ENCODE data around the gene MAP1LC3B.

The MAP1LC3B gene

DNA sequence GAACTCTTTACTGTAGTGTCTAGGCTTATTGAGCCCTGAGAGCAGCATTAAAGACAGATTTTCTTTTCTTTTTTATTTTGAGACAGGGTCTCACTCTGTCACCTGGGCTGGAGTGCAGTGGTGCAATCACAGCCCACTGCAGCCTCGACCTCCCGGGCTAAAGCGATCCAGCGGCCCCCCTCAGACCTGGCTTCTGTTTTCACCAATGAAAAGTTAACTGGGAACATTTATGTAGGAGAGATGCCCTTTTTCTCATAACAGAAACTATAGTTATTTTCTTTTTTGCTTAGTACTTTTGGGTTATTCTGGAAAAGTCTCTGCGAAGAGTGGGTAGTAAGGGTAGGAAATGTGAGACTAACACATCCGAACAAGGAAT, 1.5 kb downstream of the MAP1LC3B start:
- TF ChIP-seq GATA1 (IDR thresholded peaks at IDR 0.05; ENCODE audit: low read depth, low read length) (no peak), POLR2A (IDR thresholded peaks at IDR 0.05; ENCODE audit: low read length) (no peak)
- DNase-seq: no peak

DNA sequence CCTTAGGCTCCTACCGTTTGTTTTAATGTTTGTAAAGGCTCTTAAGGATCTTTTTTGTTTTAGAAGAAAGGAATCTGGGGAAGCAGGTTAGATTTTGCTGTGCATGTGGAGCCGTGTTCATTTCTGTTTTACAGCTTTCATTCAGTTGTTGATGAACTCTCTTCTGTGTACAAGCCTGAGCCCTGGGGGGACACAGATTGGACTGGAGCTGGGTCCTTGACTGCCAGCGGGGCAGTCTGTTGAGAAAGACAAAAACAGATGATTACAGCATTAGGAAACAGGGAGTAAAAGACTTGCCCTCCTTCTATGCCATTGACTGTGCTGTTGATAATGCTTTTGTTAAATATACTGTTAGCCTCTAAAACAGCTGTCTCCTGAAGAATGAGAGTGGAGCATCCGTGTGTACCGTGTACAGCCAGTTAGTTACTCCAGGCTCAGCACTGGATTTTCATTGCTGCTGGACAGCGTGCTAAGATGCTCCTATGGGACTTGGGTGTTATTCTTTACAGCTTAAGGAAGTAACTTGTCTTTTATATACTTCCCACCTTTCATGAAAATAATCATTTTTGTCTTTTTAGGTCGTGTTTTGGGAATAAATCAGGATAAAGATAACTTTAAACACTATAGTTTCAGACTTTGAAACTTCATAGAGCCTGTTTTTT, 3.2 kb downstream of the MAP1LC3B start:
- TF ChIP-seq POLR2A (IDR thresholded peaks at IDR 0.05; ENCODE audit: low read length) (no peak), GATA1 (IDR thresholded peaks at IDR 0.05; ENCODE audit: low read depth, low read length) (no peak)
- no peak for DNase-seq

- TF ChIP-seq GATA1 (IDR thresholded peaks at IDR 0.05; ENCODE audit: low read depth, low read length) (no peak), POLR2A (IDR thresholded peaks at IDR 0.05; ENCODE audit: low read length) (peak; percentile 12)
- DNase-seq: peak in 1 of 2 experiments; percentile 44
Measured at GRCh38 chr16:87404764-87405625, 12.9 kb downstream of the MAP1LC3B start.

DNA sequence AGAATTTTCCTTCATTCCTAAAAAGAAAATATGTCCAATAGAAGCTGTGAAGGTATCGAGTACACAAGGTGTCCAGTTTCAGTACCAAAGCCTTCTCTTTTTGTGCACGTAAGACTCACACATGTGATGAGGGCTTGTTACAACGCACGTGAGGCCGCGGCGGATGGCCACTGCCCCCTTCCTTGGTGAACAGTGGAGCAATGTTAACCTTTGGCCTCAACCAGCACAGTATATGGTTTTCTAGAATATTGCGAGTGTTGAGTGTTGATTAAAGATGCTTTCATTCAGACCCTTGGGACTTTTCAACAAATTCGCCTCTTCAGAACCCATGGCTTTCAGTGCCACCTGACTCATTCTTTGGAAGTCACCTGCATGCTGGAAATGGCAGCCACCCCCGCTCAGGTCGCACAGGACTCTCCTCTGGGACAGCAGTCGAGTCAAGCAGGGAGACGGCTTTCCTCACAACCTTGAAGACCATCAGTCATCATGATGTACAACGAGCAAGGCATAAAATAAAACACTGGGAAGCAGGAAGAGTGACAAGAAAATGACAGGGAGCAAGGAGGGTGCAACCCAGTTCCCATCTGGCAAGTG, 14.5 kb downstream of the MAP1LC3B start:
- TF ChIP-seq POLR2A (IDR thresholded peaks at IDR 0.05; ENCODE audit: low read length): no peak
- no peak for TF ChIP-seq GATA1 (IDR thresholded peaks at IDR 0.05; ENCODE audit: low read depth, low read length)

DNA sequence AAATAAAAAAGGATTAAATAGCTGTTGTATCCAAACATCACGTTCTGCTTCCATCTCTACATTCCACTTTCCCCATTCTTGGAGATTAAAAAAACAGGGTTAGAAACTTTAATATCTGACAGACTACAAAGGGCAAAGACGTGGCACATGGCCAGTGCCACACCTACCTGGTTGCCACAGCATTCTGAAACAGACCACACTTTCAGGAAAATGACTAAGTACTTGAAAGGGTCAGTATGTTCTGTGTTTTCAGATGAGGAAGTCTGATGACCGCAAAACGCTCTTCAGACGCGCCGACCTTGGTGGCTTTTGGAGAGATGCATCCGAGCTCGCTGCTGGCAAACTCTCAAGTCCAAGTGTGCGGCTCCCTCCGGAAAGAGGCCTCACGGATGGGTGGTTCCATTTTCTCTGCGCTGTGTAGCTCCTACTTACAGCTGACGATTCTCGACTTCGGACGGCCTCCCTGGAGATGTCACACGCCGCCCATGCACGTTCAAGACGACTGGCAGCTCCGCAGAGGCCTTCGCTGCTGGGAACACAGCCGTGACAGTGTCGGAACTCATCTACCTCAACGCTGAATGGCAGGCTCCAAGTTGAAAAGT, 15.5 kb downstream of the MAP1LC3B start:
- DNase-seq: no peak
- TF ChIP-seq POLR2A (IDR thresholded peaks at IDR 0.05; ENCODE audit: low read length) (no peak), GATA1 (IDR thresholded peaks at IDR 0.05; ENCODE audit: low read depth, low read length) (no peak)

More for the DNA sequence above, 14.5 kb downstream of the MAP1LC3B start:
- no peak for DNase-seq

- no peak for TF ChIP-seq GATA1 (IDR thresholded peaks at IDR 0.05; ENCODE audit: low read depth, low read length)
- TF ChIP-seq POLR2A (IDR thresholded peaks at IDR 0.05; ENCODE audit: low read length): no peak
Measured at GRCh38 chr16:87409153-87409552, 17.0 kb downstream of the MAP1LC3B start.

DNA sequence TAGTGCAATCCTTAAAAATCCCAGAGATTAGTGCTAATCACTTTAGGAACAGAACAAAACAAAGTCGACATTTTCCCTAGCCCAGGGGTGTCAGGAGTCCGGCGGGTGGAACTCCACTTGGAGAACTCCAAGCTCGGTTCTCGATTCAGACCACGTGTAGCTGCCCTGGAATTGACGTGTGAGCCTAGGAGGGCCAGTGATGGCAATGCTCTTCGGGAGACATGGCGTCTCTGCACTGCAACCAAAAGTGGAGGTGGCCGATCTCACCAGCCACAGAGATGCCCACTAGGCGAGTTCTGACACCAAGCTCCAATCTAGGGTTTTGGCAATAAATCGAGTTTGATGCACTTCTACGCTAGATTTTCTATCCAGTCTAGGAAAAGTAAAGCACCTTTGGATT, 17.6 kb downstream of the MAP1LC3B start:
- TF ChIP-seq POLR2A (IDR thresholded peaks at IDR 0.05; ENCODE audit: low read length): no peak
- TF ChIP-seq GATA1 (IDR thresholded peaks at IDR 0.05; ENCODE audit: low read depth, low read length): no peak
- no peak for DNase-seq

More at GRCh38 chr16:87409153-87409552, 17.0 kb downstream of the MAP1LC3B start:
- no peak for DNase-seq

DNA sequence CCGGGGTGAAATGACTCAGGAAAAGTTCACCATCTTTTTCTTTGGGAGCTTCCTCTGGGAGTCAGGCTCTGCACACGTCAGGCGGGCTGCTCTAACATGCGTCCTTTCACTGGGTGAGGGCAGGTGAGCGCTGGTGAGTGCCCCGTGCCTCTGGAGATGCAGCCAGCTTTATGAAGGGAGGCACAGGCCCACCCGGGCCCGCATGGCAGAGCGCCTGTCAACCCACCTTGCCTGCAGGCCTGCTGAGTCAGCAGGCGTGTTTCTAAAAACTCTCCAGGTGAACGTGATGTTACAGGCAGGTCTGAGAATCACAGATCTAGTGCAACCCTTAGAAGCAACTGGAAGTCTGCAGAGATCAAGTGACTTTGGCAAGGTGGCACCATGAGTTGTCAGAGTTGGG, 18.4 kb downstream of the MAP1LC3B start:
- TF ChIP-seq GATA1 (IDR thresholded peaks at IDR 0.05; ENCODE audit: low read depth, low read length) (no peak), POLR2A (IDR thresholded peaks at IDR 0.05; ENCODE audit: low read length) (no peak)

GRCh38 chr16:87410968-87411367, 18.8 kb downstream of the MAP1LC3B start:
- TF ChIP-seq GATA1 (IDR thresholded peaks at IDR 0.05; ENCODE audit: low read depth, low read length) (no peak), POLR2A (IDR thresholded peaks at IDR 0.05; ENCODE audit: low read length) (no peak)
- DNase-seq: no peak

More for the DNA sequence above, 18.4 kb downstream of the MAP1LC3B start:
- DNase-seq: no peak

- DNase-seq: no peak
- TF ChIP-seq POLR2A (IDR thresholded peaks at IDR 0.05; ENCODE audit: low read length) (no peak), GATA1 (IDR thresholded peaks at IDR 0.05; ENCODE audit: low read depth, low read length) (no peak)
Measured at GRCh38 chr16:87411375-87412271, 19.5 kb downstream of the MAP1LC3B start.

- TF ChIP-seq GATA1 (IDR thresholded peaks at IDR 0.05; ENCODE audit: low read depth, low read length) (no peak), POLR2A (IDR thresholded peaks at IDR 0.05; ENCODE audit: low read length) (no peak)
- no peak for DNase-seq
Measured at GRCh38 chr16:87412371-87412995, 20.3 kb downstream of the MAP1LC3B start.

DNA sequence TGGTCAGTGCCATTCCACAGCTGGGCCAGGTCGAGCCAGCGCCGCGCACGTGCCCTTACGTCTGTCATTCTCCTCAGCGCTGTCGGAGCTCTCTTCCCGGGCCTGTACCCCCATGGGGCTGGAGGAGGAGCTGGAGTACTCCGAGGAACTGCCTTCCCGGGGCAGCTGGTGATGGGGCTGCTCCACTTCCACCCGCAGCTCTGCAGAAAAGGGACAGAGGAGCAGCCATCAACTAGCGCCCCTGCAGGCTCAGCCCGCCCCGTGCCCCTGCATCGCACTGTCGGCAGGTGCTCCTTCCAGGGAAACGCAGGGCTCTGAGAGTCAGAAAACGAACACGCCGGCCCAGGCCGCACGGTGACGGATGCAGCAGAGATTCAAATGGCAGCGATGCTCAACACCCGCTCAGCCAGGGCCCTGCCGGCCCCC, 20.9 kb downstream of the MAP1LC3B start:
- TF ChIP-seq POLR2A (IDR thresholded peaks at IDR 0.05; ENCODE audit: low read length): no peak
- TF ChIP-seq GATA1 (IDR thresholded peaks at IDR 0.05; ENCODE audit: low read depth, low read length): no peak
- no peak for DNase-seq
